K562 (cell line): ENCODE data around the gene KCNN4. TPM values are rescaled to one million over a fixed set of nuclear protein-coding genes. Genes with fewer than 3 reads are reported as not detected.

Experiments used
- ARID2 ChIP-seq: fragments of 450-650 bp; IDR thresholded peaks from 2 replicates; pipeline ENCODE4 v1.6.1; 2017; ENCODE audit warnings: antibody characterized with exemption, mild to moderate bottlenecking
- CREB5 ChIP-seq: fragments of 250-450 bp; sonication (Bioruptor Pico); IDR thresholded peaks from 2 replicates; pipeline ENCODE4 v1.5.0; 2020; ENCODE audit warnings: mild to moderate bottlenecking
- CUX1 ChIP-seq: fragments of 200-800 bp; sonication (Bioruptor generic); IDR thresholded peaks from 2 replicates; pipeline ENCODE4 v1.6.1; 2016; ENCODE audit warnings: missing genetic modification characterization, missing compliant biosample characterization
- KDM1A ChIP-seq, 2 experiments: fragments of 450-650 bp; IDR thresholded peaks; 2 replicates each; pipeline ENCODE4 v1.6.1; 2016; ENCODE audit warnings: mild to moderate bottlenecking in 2 of 2
- KHSRP ChIP-seq: fragments of 450-650 bp; IDR thresholded peaks from 2 replicates; pipeline ENCODE4 v1.6.1; 2017
- PHB2 ChIP-seq: fragments of 450-650 bp; IDR thresholded peaks from 2 replicates; pipeline ENCODE4 v1.6.1; 2017; ENCODE audit warnings: low read depth
- RBM22 ChIP-seq: fragments of 200-400 bp; formaldehyde crosslinking; IDR thresholded peaks from 2 replicates; pipeline ENCODE4 v1.6.1; 2018; ENCODE audit warnings: low read length, low read depth; ENCODE audit not compliant: poor library complexity, severe bottlenecking
- SNRNP70 ChIP-seq: fragments of 200-400 bp; formaldehyde crosslinking; optimal IDR thresholded peaks from 2 replicates; pipeline ENCODE3; 2017; ENCODE audit warnings: low read depth, low read length
- polyA plus RNA-seq, 8 experiments: library from polyadenylated mRNA; depleted of rRNA in 4 of 8; stranded (reverse) in 5 of 8; unstranded in 3 of 8; fragments of >200 nt; fragmentation: Nextera tagmentation in 2 of 8; fragmentation: Illumina TruSeq in 1 of 8; extraction: Ambion mirVana in 2 of 8; extraction: Trizol in 1 of 8; gene quantifications; 2 replicates each; pipeline versions ENCODE4 v1.2.1 to v1.2.3, GENCODE V29; 2011 to 2014; ENCODE audit warnings: inconsistent platforms in 1 of 8, missing spikeins in 1 of 8
- total RNA-seq, 7 experiments: library from RNA; depleted of rRNA in 6 of 7; stranded (reverse); fragments of >200 nt in 6 of 7; fragmentation: Illumina TruSeq in 2 of 7; extraction: Trizol in 2 of 7; gene quantifications; 2 replicates each; pipeline versions ENCODE4 v1.2.1 to v1.2.3, GENCODE V29; 2011 to 2021; ENCODE audit warnings: low replicate concordance in 1 of 7

KCNN4 gene
- total and polyA plus RNA-seq, 9 of the 15 experiments (the other 6 are each of a cell fraction or from before 2014, with no cell fraction given) = 0.53 to 37.7 (median 25.9) TPM

DNA sequence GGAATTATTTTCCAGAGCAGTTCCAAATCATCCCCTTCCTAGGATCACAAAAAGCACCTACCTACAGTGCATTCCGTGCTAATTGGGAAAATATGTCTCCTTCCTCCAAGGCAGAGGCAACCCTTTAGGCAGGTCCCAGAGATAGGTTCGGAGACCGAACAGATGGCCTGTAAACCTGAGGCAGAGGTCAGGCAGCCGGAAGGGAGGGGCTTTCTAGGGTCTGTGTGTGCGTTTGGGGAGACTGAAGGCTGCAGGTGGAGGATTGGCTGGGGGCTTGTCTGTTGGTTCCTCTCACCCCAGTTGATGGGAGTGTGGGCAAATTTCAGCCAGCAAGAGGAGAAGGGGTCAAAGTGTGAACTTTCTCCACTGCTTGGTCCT lies 7.1 kb downstream of the KCNN4 start (continued):
- no peak for TF ChIP-seq CUX1 (CRISPR knock-in tag)
- TF ChIP-seq PHB2 = no peak
- no peak for TF ChIP-seq KHSRP
- no peak for TF ChIP-seq ARID2
- TF ChIP-seq SNRNP70 = no peak
- peak in 1 of 2 experiments; percentile 21; a peak in 1 of 4 replicates for TF ChIP-seq KDM1A (IDR thresholded peaks at IDR 0.05)
- TF ChIP-seq RBM22 = no peak
- TF ChIP-seq CREB5 (CRISPR knock-in tag) = no peak
